A172 (cell line): ENCODE measurements around the gene GPX7. TPM values are rescaled to one million over a fixed set of nuclear protein-coding genes. Genes with fewer than 3 reads are reported as not detected.

Experiments used
- DNase-seq: peaks from one replicate; pipeline ENCODE4 v3.0.0-alpha.2; 2015; ENCODE audit warnings: low spot score
- total RNA-seq: library from RNA; depleted of rRNA; stranded (reverse); fragments of >200 nt; shearing (Covaris generic); gene quantifications from 2 replicates; pipeline ENCODE4 v1.2.3, GENCODE V29; 2014; rRNA removed

The GPX7 gene
- total RNA-seq, 1 experiment from 2014 or later, result not detected

DNA sequence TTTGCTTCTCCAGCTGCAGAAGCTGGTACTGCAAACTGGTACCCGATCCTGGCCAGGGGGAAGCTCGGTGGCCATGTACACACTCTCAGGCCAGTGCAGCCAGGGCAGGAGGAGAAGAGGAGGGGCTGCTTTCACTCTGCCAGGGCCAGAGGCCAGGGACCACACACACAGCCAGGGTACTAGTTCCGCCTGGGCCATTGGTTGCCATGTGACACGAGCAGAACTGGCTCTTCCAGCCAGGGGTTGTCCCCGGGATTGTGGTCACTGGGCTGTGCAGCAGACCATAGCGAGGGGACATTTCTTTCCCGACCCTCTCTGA is 27.1 kb downstream of the GPX7 start:
- no peak for DNase-seq

- DNase-seq, result no peak
Measured at GRCh38 chr1:52629667-52630066, 27.5 kb downstream of the GPX7 start.

DNA sequence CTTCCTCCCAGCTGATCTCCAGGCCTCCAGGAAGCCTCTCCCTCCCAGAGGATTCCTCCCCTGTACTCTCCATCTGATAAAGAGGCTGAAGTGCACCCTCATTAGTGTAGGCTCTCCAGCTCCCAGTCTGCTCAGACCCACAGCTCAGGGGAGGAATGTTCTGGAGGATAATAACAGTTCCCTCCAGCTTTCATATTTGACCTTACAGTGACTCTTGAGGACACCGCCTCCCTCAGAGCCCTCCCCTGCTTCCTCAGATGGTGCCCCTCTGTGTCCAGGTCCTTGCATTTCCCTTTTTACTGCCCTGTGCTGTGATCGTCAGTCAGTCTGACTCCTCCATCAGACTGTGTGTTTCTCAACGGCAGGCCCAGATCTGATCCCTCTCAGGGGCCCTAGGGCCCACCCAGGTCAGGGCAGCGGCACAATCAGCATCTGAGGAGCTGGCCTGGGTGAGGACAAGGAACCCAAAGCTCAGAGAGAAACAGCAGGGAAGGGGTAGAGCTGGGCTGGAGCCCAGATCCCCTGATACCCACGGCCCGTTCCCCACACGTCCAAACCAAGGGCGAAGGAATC is 29.7 kb downstream of the GPX7 start:
- DNase-seq, result no peak

DNA sequence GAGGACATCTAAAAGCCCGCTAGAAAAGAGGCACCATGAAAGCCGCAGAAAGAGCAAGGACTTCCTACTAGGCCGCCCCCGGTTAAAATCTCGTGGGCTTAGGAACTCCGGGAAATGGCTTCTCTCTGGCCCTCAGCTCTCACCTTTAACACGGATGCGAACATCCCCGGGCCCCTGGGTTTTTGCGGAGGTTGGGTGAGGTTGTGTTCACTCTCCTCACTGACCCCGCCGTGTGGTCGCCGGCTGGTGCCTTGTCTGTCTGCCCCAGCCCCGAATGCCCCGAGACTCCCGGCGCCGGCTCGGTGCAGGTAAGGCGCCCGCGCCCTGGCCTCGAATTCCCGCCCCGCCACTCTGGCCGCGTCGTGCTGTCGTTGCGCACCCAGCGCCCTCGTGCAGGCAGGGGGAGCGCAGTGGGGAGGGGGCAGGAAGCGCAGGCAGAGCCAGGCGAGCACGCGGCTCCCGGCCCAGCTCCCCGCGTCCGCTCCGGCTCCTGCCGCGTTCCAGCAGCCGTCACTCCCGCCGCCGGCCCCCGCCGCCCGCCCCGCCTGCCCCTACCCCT is 30.6 kb downstream of the GPX7 start, which contains the start of gene SHISAL2A:
TSS of gene SHISAL2A (plus strand) at position 437 of the 559 bp plus-strand sequence. CDS start 326 bp downstream, outside the sequence.
- no peak for DNase-seq

DNA sequence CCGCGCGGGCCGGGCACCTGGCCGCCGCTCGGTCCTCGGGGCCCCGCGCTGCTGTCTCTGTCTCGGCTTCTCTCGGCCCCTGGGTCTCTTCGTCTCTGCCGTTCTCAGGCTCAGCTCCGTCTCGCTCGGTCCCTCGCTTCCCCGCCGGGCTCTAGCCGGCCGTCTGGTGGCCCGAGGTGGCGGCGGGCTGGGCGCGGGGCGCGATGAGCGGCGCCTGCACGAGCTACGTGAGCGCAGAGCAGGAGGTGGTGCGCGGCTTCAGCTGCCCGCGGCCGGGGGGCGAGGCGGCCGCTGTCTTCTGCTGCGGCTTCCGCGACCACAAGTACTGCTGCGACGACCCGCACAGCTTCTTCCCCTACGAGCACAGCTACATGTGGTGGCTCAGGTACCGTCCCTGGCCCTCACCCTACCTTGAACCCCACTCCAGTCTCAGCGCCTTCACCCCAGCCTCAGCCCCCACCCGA is 31.2 kb downstream of the GPX7 start:
- no peak for DNase-seq

- DNase-seq, result no peak
Measured at GRCh38 chr1:52634111-52634510, 31.9 kb downstream of the GPX7 start.

GRCh38 chr1:52635321-52636089 is 33.3 kb downstream of the GPX7 start:
- DNase-seq, result no peak

DNA sequence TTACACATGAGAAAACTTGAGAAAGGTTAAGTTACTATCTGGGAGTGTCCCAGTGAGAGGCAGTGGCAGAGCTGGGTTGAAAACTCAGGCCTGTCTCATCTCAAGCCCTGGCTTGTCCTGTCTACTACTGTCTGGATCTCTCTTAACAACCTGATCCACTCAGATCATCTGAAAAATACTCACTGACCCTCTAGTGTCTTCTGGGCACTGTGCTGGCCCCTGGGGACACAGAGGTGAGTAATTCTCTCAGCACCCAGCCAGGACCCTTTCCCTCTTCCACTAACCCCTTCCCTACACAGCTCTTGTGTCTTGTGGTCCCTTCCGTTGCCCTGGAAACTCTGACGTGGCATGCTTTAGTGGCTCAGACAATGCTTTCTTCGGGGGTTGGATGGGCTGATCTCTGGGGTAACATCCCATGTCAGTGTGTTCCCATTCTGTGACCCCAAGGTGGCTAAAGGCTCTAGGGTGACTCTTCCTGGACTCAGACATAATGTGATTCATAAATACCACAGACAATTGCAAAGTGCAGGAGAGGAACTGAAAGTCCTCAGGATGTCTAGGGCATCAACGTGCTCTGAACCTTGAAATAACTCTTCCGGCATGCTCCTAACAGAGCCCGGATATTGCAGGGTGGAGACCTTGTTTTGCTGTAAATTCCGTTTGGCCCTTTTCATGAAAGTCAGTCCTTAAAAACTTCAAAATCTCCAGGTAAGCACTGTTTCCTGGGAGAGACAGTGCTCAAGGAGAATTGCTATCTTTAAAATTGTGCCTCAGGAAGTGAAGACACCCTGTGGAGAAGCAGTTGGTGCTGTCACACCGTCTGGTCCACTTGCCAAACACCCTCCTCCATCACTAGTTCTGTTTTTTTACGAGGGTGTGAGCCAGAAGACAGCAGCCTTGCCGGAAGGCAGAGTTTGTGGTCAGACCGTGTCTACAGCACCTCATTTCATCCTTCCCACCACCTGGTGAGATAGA is 34.8 kb downstream of the GPX7 start:
- peak; percentile 38 for DNase-seq

GRCh38 chr1:52637946-52638345 is 35.8 kb downstream of the GPX7 start:
- no peak for DNase-seq

DNA sequence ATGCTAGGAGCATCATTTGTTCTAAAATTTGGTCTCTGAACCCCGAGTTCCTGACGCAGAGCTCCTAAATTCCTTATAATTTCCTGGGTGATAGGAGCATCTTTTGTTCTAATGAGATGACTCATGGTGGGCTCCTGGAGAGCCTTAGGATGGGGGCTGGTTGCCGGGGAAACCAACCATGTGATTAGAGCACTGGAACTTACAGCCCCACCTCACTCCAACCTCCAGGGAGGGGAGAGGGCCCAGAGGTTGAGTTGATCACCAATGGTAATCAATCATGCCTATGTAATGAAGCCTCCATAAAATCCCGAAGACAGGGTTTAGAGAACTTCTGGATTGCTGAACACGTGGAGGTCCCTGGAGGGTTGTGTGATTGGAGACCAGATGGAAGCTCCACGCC is 38.5 kb downstream of the GPX7 start:
- DNase-seq, result no peak

- DNase-seq, result no peak
Measured at GRCh38 chr1:52641307-52641706, 39.1 kb downstream of the GPX7 start.

DNA sequence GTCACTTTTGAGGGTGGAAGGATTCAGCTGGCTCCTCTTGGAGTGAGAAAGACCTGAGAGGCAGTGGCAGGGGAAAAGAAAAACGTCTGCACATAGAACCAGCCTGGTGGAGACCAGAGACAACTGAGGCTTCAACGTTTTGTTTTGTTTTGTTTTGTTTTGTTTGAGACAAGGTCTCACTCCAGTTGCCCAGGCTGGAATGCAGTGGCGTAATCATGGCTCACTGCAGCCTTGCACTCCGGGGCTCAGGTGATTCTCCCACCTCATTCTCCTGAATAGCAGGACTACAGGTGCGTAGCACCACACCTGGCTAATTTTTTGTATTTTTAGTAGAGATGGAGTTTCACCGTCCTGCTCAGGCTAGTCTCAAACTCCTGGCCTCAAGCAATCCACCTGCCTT is 43.1 kb downstream of the GPX7 start:
- DNase-seq, result no peak

- no peak for DNase-seq
Measured at GRCh38 chr1:52651904-52652303, 49.7 kb downstream of the GPX7 start.

GRCh38 chr1:52653207-52653849 is 51.2 kb downstream of the GPX7 start:
- no peak for DNase-seq

DNA sequence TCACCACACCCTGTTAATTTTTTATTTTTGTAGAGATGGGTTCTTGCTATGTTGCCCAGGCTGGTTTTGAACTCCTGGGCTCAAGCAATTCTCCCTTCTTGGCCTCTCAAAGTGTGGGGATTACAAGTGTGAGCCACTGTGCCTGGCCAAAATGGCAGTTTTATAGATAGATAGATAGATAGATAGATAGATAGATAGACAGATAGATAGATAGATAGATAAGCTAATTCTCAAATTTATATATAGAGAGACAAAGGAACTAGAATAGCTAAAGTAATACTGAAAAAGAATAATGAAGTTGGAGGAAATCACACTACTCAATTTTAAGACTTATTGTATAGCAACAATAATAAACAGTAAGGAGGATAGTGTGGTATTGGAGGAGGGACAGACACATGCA is 51.9 kb downstream of the GPX7 start:
- DNase-seq, result no peak

GRCh38 chr1:52657702-52658101 is 55.5 kb downstream of the GPX7 start:
- DNase-seq, result no peak

Other genes with a start within 250 kb of the GPX7 start
- gene CC2D1B, start 236.2 kb upstream of the GPX7 start, total RNA-seq, result 44.3 and 48.9 TPM in 2 replicates
- 21.1 and 24.3 TPM in 2 replicates for gene ORC1, start 197.9 kb upstream of the GPX7 start, total RNA-seq
- gene PRPF38A, start 197.8 kb upstream of the GPX7 start, total RNA-seq, result 10.1 and 10.2 TPM in 2 replicates
- 24.6 and 36.6 TPM in 2 replicates for gene TUT4, start 49.3 kb upstream of the GPX7 start, total RNA-seq
- gene SHISAL2A, start 30.8 kb downstream of the GPX7 start, total RNA-seq, result not detected in 2 replicates
- gene COA7, start 96.0 kb downstream of the GPX7 start, total RNA-seq, result 4.1 and 5.3 TPM in 2 replicates
- 24.3 and 27.6 TPM in 2 replicates for gene ZYG11B, start 124.1 kb downstream of the GPX7 start, total RNA-seq
- gene ZYG11A, start 240.4 kb downstream of the GPX7 start, total RNA-seq, result 6.8 and 7.7 TPM in 2 replicates